ENCODE measurements around the gene C18orf63. TPM values are rescaled to one million over a fixed set of nuclear protein-coding genes. Genes with fewer than 3 reads are reported as not detected.

The C18orf63 gene
- polyA plus RNA-seq, 4 donors = 0.03 to 0.32 (median 0.24) TPM

DNA sequence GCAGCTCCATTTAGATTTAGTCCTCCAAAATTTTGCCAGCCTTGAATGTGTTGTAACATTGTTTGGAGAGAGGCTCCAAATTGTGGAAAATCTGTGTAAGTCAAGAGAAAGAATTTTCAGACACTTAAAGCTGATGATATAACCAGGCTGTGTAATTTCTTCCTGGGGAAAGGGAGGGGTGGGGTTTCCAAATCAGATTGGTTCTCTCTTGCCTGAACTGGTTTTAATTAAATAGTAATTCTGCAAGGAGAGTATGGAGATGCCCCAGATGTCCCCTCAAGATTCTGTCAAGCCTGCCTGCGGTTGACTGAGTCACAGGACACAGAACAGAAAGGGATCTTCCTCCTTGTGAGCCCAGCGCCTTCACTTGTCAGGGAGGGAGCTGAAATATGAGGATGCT is 54.5 kb downstream of the C18orf63 start:
- DNase-seq (ENCODE audit: low read depth in 4 of 4, low spot score in 3 of 4) = no peak

GRCh38 chr18:74373428-74373827 is 57.8 kb downstream of the C18orf63 start:
- DNase-seq (ENCODE audit: low read depth in 4 of 4, low spot score in 3 of 4) = no peak

DNA sequence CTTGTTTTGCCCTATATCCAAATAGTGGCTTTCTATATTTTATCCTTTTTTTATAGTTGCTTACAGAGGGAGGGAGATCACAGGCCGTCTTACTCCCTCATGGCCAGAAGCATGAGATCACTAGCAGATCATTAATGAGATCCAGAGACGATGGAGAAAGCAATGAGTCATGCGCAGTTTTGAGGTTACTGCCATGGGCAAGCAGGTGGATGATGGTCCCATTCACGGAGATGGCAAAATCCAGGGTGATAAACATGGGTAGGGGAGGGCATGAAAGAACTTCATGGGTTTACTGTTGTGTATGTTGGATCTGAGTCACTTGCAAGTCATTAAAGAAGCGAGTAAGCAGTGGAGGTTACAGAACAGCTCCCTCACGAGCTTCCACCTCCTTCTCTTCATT is 60.4 kb downstream of the C18orf63 start:
- DNase-seq (ENCODE audit: low read depth in 4 of 4, low spot score in 3 of 4) = no peak

DNA sequence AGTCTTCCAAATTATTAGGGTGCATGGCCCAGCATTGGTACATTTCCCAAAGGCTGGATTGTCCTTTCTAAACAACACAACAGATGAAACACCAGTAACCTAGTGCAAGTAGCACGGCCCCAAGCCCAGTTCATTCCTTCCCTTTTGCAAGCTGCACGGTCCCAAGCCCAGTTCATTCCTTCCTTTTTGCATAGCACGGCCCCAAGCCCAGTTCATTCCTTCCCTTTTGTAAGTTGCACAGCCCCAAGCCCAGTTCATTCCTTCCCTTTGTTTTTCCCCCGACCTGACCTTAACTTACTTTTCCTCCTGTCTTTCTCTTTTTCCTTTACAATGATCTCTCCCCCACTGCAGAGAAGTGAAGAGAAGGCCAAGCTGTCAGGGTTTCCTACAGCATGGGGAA is 60.9 kb downstream of the C18orf63 start:
- DNase-seq (ENCODE audit: low read depth in 4 of 4, low spot score in 3 of 4) = no peak

- no peak for DNase-seq (ENCODE audit: low read depth in 4 of 4, low spot score in 3 of 4)
Measured at GRCh38 chr18:74377776-74378175, 62.1 kb downstream of the C18orf63 start.

GRCh38 chr18:74378179-74378682 is 62.6 kb downstream of the C18orf63 start:
- no peak for DNase-seq (ENCODE audit: low read depth in 4 of 4, low spot score in 3 of 4)

- DNase-seq (ENCODE audit: low read depth in 4 of 4, low spot score in 3 of 4) = no peak
Measured at GRCh38 chr18:74380916-74381315, 65.3 kb downstream of the C18orf63 start.

GRCh38 chr18:74381621-74382295 is 66.1 kb downstream of the C18orf63 start:
- no peak for DNase-seq (ENCODE audit: low read depth in 4 of 4, low spot score in 3 of 4)

GRCh38 chr18:74382481-74383017 is 66.9 kb downstream of the C18orf63 start:
- DNase-seq (ENCODE audit: low read depth in 4 of 4, low spot score in 3 of 4) = no peak

GRCh38 chr18:74387383-74387782 is 71.7 kb downstream of the C18orf63 start:
- DNase-seq (ENCODE audit: low read depth in 4 of 4, low spot score in 3 of 4) = no peak

- no peak for DNase-seq (ENCODE audit: low read depth in 4 of 4, low spot score in 3 of 4)
Measured at GRCh38 chr18:74388227-74388626, 72.6 kb downstream of the C18orf63 start.

- no peak for DNase-seq (ENCODE audit: low read depth in 4 of 4, low spot score in 3 of 4)
Measured at GRCh38 chr18:74389171-74389927, 73.7 kb downstream of the C18orf63 start.

DNA sequence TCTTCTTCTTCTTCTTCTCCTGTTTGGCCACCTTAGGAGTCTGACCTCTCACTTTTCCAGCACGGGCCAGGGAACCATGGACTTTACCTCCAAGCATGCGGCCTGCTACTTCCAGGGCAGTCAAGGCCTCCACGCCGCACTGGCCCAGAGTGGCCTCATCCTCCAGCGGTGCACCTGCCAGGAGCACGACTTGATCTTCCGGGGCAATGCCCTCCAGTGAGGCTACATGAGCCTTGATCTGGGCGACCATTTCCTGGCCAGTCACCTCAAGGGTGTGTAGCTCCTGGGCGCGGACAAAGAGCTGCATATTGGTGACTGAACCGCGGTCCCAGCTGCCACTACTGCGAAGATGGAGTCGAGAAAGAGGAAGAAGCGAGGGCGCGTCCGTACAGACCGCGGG is 74.4 kb downstream of the C18orf63 start:
- no peak for DNase-seq (ENCODE audit: low read depth in 4 of 4, low spot score in 3 of 4)

GRCh38 chr18:74390900-74391299 is 75.3 kb downstream of the C18orf63 start:
- DNase-seq (ENCODE audit: low read depth in 4 of 4, low spot score in 3 of 4) = no peak

GRCh38 chr18:74392323-74392722 is 76.7 kb downstream of the C18orf63 start:
- no peak for DNase-seq (ENCODE audit: low read depth in 4 of 4, low spot score in 3 of 4)

- no peak for DNase-seq (ENCODE audit: low read depth in 4 of 4, low spot score in 3 of 4)
Measured at GRCh38 chr18:74395006-74395405, 79.4 kb downstream of the C18orf63 start.

- no peak for DNase-seq (ENCODE audit: low read depth in 4 of 4, low spot score in 3 of 4)
Measured at GRCh38 chr18:74395648-74396154, 80.1 kb downstream of the C18orf63 start.

DNA sequence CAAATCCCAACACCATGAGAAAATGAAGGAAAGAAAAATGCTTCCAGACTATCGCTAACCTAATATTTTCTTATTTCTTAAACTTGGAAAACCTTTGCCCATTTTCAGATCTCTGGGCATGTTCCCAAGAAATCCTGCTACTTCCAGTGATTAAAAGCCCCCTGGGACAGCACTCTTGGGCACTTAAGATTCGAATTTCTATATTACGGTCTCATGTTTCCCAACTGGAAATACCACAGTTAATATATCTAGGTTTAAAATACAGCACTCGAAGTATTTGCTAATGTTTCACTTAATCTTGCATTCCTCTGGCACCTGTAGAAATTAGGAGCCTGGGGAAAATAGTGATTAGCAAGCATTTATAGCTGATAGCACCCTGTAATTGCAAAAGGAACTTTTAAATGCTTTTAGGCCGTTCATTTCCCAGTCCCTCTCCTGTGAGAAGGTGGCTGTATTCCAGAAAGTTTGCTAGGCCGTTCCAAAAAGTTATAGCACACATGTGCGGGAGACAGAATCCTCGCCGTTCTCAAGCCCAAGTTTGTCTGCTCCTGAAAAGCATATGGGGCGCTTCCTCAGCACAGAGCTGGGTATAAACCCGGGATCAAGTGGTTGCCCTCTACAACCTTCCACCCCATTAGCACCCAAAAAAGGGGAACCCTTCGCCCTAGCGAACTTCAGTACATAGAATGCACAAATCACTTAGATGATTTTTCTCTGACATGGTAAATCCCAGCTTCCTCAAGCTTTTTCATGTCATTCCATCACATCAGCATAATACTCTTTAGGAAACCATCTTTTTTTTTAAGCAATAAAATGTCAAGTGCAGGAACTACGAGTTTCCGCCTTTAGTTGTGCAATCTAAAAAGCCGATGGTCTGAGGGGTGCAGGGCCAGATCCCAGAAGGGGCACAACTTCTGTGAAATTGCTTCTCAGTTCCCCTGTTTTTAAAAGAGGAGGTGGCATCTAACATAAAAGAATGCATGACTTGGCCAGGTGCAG is 80.8 kb downstream of the C18orf63 start:
- DNase-seq (ENCODE audit: low read depth in 4 of 4, low spot score in 3 of 4) = no peak

DNA sequence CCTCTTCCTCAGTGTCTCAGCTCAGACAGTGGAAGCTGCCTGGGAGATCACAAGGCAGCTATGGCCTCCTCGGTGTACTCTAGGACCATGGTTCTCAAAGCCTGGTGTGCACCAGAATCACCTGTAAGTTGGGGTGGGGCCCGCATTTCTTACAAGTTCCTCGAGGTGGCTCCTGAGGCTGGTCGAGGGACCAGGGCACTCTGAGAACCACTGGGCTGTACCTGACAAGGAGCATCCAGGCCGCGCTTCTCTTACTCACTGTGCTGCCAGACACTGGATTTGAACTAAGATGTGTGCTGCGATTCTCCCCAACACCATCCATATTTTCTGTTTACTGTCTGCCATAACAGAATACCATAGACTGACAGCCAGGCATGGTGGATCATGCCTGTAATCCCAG is 81.9 kb downstream of the C18orf63 start:
- DNase-seq (ENCODE audit: low read depth in 4 of 4, low spot score in 3 of 4) = no peak

Data from left renal pelvis (tissue), 4 donors.